Endothelial cell of umbilical vein (primary cell): ENCODE measurements around the gene ABLIM1. TPM values are rescaled to one million over a fixed set of nuclear protein-coding genes. Genes with fewer than 3 reads are reported as not detected.

Source experiments
- BruUV-seq: library from RNA; stranded (reverse); fragments of 400-500 nt; replicated peaks from 2 replicates; lab custom pipeline; 2021; lab: Mats Ljungman, UMichigan
- CTCF ChIA-PET: fragments of 300-600, 350-600 bp; sonication (Branson Sonifier 250); formaldehyde crosslinking; loops from one replicate; lab custom pipeline; 2021; ENCODE audit warnings: antibody characterized with exemption, inconsistent platforms; lab: Charles Lee
- POLR2A ChIA-PET: fragments of 300-600, 350-600 bp; sonication (Branson Sonifier 250); formaldehyde crosslinking; loops from one replicate; lab custom pipeline; 2021; ENCODE audit warnings: antibody characterized with exemption, inconsistent platforms; lab: Charles Lee
- DNase-seq: peaks from one replicate; pipeline ENCODE4 v3.0.0-alpha.2; 2011; ENCODE audit warnings: low read depth, low spot score
- FAIRE-seq: peaks from 2 replicates; lab custom pipeline; 2011; peaks lifted over from hg19 to GRCh38; lab: Jason Lieb, UNC
- H2AFZ ChIP-seq: 2 replicates; pipeline ENCODE4 v1.6.0; 2012; ENCODE audit warnings: low read depth, low read length, control low read depth, inconsistent platforms
- H3K27ac ChIP-seq: 2 replicates; pipeline ENCODE4 v1.5.1; 2011; ENCODE audit warnings: low read depth, mild to moderate bottlenecking, control low read depth, low read length, moderate library complexity; ENCODE audit not compliant: insufficient read depth
- H3K27me3 ChIP-seq, 2 experiments: 2 replicates each; pipeline versions ENCODE4 v1.6.0 to v1.6.1; 2011; ENCODE audit warnings: low read length in 2 of 2, mixed read lengths in 1 of 2; ENCODE audit not compliant: control insufficient read depth in 2 of 2, insufficient read depth in 2 of 2
- H3K36me3 ChIP-seq, 2 experiments: 2 replicates in 1 of 2; 3 replicates in 1 of 2; pipeline ENCODE4 v1.5.1; 2011; ENCODE audit warnings: low read length in 2 of 2, mild to moderate bottlenecking in 1 of 2, moderate library complexity in 1 of 2; ENCODE audit not compliant: control insufficient read depth in 2 of 2, insufficient read depth in 2 of 2; ENCODE audit errors: extremely low read depth in 1 of 2
- H3K4me1 ChIP-seq: 3 replicates; pipeline ENCODE4 v1.5.1; 2011; ENCODE audit warnings: mild to moderate bottlenecking, low read length; ENCODE audit not compliant: control insufficient read depth, insufficient read depth; ENCODE audit errors: extremely low read depth
- H3K4me2 ChIP-seq: 2 replicates; pipeline ENCODE4 v1.6.1; 2011; ENCODE audit warnings: low read length, control low read depth, mixed read lengths; ENCODE audit not compliant: insufficient read depth
- H3K4me3 ChIP-seq, 3 experiments: fragments of 200-600 bp in 1 of 3; sonication (generic), shearing (Covaris generic) in 1 of 3; replicated peaks in 1 of 3; 2 replicates each; pipeline ENCODE4 v1.5.1; 2011 to 2016; ENCODE audit warnings: control low read depth in 3 of 3, low read length in 3 of 3, mild to moderate bottlenecking in 2 of 3, inconsistent platforms in 1 of 3, low read depth in 1 of 3, moderate library complexity in 1 of 3; ENCODE audit not compliant: insufficient read depth in 1 of 3
- H3K79me2 ChIP-seq: 2 replicates; pipeline ENCODE4 v1.6.0; 2012; ENCODE audit warnings: low read length, inconsistent platforms; ENCODE audit not compliant: control insufficient read depth, insufficient read depth
- H3K9ac ChIP-seq: replicated peaks from 2 replicates; pipeline ENCODE3; 2011; ENCODE audit warnings: low read length, control low read depth; ENCODE audit not compliant: insufficient read depth; ENCODE audit errors: extremely low read depth
- H3K9me1 ChIP-seq: replicated peaks from 3 replicates; pipeline ENCODE4 v1.6.0; 2011; ENCODE audit warnings: mild to moderate bottlenecking, low read length; ENCODE audit not compliant: control insufficient read depth, insufficient read depth; ENCODE audit errors: extremely low read depth
- H3K9me3 ChIP-seq: replicated peaks from 2 replicates; pipeline ENCODE4 v1.5.1; 2012; ENCODE audit warnings: low read length, inconsistent platforms; ENCODE audit not compliant: control insufficient read depth, insufficient read depth
- H4K20me1 ChIP-seq: replicated peaks from 2 replicates; pipeline ENCODE3; 2011; ENCODE audit warnings: mild to moderate bottlenecking, low read length; ENCODE audit not compliant: control insufficient read depth, insufficient read depth; ENCODE audit errors: extremely low read depth
- CTCF ChIP-seq, 2 donors: IDR thresholded peaks; 1 replicate in 1 of 2; 2 replicates in 1 of 2; pipeline ENCODE4 v1.5.1; 2011; ENCODE audit warnings: low read length in 2 of 2, mild to moderate bottlenecking in 2 of 2, moderate library complexity in 2 of 2, control low read depth in 1 of 2, inconsistent platforms in 1 of 2, low read depth in 1 of 2; ENCODE audit not compliant: insufficient read depth in 1 of 2; ENCODE audit errors: extremely low read depth in 1 of 2
- EZH2 ChIP-seq: IDR thresholded peaks from 2 replicates; pipeline ENCODE4 v1.6.1; 2012; ENCODE audit warnings: borderline replicate concordance, low read depth, mild to moderate bottlenecking, moderate library complexity, low read length, inconsistent platforms; ENCODE audit not compliant: severe bottlenecking
- FOS ChIP-seq: IDR thresholded peaks from 2 replicates; pipeline ENCODE4 v1.6.1; 2011; ENCODE audit warnings: mild to moderate bottlenecking, low read length, moderate library complexity, borderline replicate concordance; ENCODE audit not compliant: insufficient read depth
- GATA2 ChIP-seq: IDR thresholded peaks from 2 replicates; pipeline ENCODE4 v1.7.0; 2011; ENCODE audit warnings: low read depth, mild to moderate bottlenecking, moderate library complexity, mixed read lengths, low read length; ENCODE audit not compliant: insufficient read length, insufficient read depth
- JUN ChIP-seq: IDR thresholded peaks from 2 replicates; pipeline ENCODE4 v1.6.1; 2011; ENCODE audit warnings: borderline replicate concordance, low read depth; ENCODE audit not compliant: insufficient read length, insufficient read depth
- MYC ChIP-seq: IDR thresholded peaks from one replicate; pipeline ENCODE4 v1.6.1; 2011; ENCODE audit warnings: mild to moderate bottlenecking, low read depth, low read length
- POLR2A ChIP-seq: IDR thresholded peaks from 2 replicates; pipeline ENCODE4 v1.6.1; 2012; ENCODE audit warnings: low read depth, mild to moderate bottlenecking, control low read depth, low read length
- POLR2AphosphoS5 ChIP-seq: IDR thresholded peaks from 2 replicates; pipeline ENCODE4 v1.6.1; 2012; ENCODE audit warnings: low read depth, mild to moderate bottlenecking, control low read depth, low read length, moderate library complexity; ENCODE audit not compliant: insufficient read depth
- dilution Hi-C: fragments of 300-500 bp; cut with MboI; formaldehyde crosslinking; loops from one replicate; pipeline ENCODE4 v1.15.0; 2019; ENCODE audit warnings: low sequenced_read_pairs; ENCODE audit not compliant: extremely low pct_ligation_motif_present
- intact Hi-C: fragments of 100-400 bp; cut with micrococcal nuclease; formaldehyde crosslinking; loops from one replicate; pipeline ENCODE4 v1.10.0; 2022
- polyA plus RNA-seq, 4 experiments: library from polyadenylated mRNA; depleted of rRNA in 3 of 4; stranded (reverse) in 3 of 4; unstranded in 1 of 4; fragments of >200 nt; gene quantifications; 2 replicates each; pipeline versions ENCODE4 v1.2.1 to v1.2.3, GENCODE V29; 2011 to 2012; ENCODE audit warnings: missing spikeins in 1 of 4
- total RNA-seq: library from RNA; stranded (reverse); gene quantifications from 2 replicates; pipeline ENCODE4 v1.2.3, GENCODE V29; 2021
- TF ChIP-seq, protein P1 (sequence below): IDR thresholded peaks from 2 replicates; pipeline ENCODE4 v1.6.1; 2011; ENCODE audit not compliant: insufficient read depth, insufficient read length

Gene ABLIM1
- total and polyA plus RNA-seq, 2 donors (not counting 3 experiments of a cell fraction or from before 2014, with no cell fraction given), result 128 to 235 TPM

DNA sequence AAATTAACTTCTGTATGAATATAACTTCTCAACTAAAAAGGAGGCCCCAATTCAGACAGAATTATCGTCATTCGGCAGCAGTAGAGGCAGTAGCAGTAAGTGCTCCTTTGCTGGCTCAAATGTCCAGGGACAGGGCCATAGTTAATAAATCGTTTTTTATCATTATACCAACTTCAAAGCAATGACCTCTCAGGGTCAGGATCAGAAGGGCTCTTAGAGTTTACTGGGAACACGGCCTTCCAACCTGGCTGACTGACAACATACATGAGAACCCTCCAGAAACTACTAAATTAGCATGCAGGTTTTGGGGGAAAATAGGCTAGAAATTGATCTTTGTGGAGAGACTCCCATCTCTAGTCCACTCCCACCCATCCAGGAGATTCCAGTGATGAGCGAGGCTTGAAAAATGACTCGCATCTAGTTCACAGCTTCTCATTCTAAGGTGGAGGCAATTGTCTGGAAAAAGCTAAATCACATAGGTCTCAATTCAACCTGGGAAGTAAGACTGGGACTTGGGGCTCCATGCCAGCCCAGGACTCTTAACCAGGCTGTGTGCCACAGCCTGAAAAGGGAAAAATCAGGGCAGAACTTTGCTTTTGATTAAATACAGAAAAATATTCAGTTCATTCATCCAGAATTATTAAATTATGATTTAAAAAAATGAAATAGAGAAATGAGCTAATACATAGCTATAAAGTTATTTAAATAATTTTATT, 84.6 kb downstream of the ABLIM1 start:
- peak; percentile 28 for FAIRE-seq
- dilution Hi-C loops, result loop anchor here (25.0 kb wide), 2 partner anchors 114 to 214 kb away; no protein-coding TSS in a partner anchor
- no peaks in the 10 kb centered on the region for H3K9me3 ChIP-seq
- no peaks in the 10 kb centered on the region for H3K9me1 ChIP-seq
- peaks cover 10% of the 10 kb centered on the region for H3K4me1 ChIP-seq
- POLR2A ChIA-PET, result no interaction called here
- no peak for DNase-seq
- no peak overlapping the region for H3K4me3 ChIP-seq
- H3K27me3 ChIP-seq, result no peaks in the 10 kb centered on the region
- CTCF ChIA-PET, result interaction anchor here (0.8 to 1.0 kb wide), 2 partner anchors 23 to 59 kb away, joined by 3 read pairs; no protein-coding TSS in a partner anchor
- intact Hi-C loops, result no loop called here
- H3K27ac ChIP-seq, result no peak overlapping the region
- no peak overlapping the region for H3K9ac ChIP-seq
- no peaks in the 10 kb centered on the region for H3K79me2 ChIP-seq
- no TSS peak for BruUV-seq
- H4K20me1 ChIP-seq, result no peaks in the 10 kb centered on the region
- H3K4me2 ChIP-seq, result no peak overlapping the region
- H2AFZ ChIP-seq, result no peak overlapping the region
- H3K36me3 ChIP-seq, result peaks cover 0 to 6% of the 10 kb centered on the region in 2 experiments
- TF ChIP-seq, protein P1, sequence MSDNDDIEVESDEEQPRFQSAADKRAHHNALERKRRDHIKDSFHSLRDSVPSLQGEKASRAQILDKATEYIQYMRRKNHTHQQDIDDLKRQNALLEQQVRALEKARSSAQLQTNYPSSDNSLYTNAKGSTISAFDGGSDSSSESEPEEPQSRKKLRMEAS, result no peak
- TF ChIP-seq POLR2AphosphoS5, result no peak
- no peak for TF ChIP-seq MYC
- no peak for TF ChIP-seq POLR2A
- no peak for TF ChIP-seq FOS
- no peak for TF ChIP-seq EZH2
- TF ChIP-seq JUN, result no peak
- TF ChIP-seq CTCF (IDR thresholded peaks at IDR 0.05; ENCODE audit: extremely low read depth in 1 of 2, insufficient read depth in 1 of 2, low read depth in 1 of 2, low read length in 2 of 2), result no peak
- TF ChIP-seq GATA2, result no peak
